ENCODE results near the gene SV2C.

SV2C gene

GRCh38 chr5:76069061-76069735 is 14.0 kb upstream of the SV2C start:
- Histone ChIP-seq H4K20me1 (ENCODE audit: insufficient read depth, low read length) (no peaks in the 10 kb centered on the region), H3K4me2 (ENCODE audit: low read depth, low read length) (no peak overlapping the region), H2AFZ (ENCODE audit: low read length) (no peak overlapping the region), H3K9me2 (replicated peaks; ENCODE audit: insufficient read depth, low read length) (no peaks in the 10 kb centered on the region), H3K27me3 (replicated peaks; ENCODE audit: insufficient read depth, low read length) (no peaks in the 10 kb centered on the region), H3F3A (ENCODE audit: insufficient read depth, low read length) (no peaks in the 10 kb centered on the region), H3K79me2 (ENCODE audit: low read length) (no peaks in the 10 kb centered on the region), H3K9me3 (replicated peaks; ENCODE audit: insufficient read depth, low read length) (no peaks in the 10 kb centered on the region), H3K9ac (ENCODE audit: low read length) (no peak overlapping the region), H3K4me3 (ENCODE audit: low read length) (no peak overlapping the region), H3K27ac (ENCODE audit: low read length) (no peak overlapping the region), H3K4me1 (ENCODE audit: low read length) (no peaks in the 10 kb centered on the region; the same call in 1 of the 2 replicates), H3K36me3 (replicated peaks; ENCODE audit: insufficient read depth, low read length) (no peaks in the 10 kb centered on the region)
- TF ChIP-seq EZH2phosphoT487 (IDR thresholded peaks at IDR 0.05; ENCODE audit: low read length) (no peak), EZH2 (optimal IDR thresholded peaks at IDR 0.05; ENCODE audit: low read depth, low read length) (no peak), CTCF (IDR thresholded peaks at IDR 0.05; ENCODE audit: low read length) (no peak)
- DNase-seq, result no peak

GRCh38 chr5:76074487-76075065 is 8.6 kb upstream of the SV2C start:
- no peaks in the 10 kb centered on the region for H3K79me2 ChIP-seq (ENCODE audit: low read length)
- no peak overlapping the region for H2AFZ ChIP-seq (ENCODE audit: low read length)
- no peaks in the 10 kb centered on the region for H3K9me3 ChIP-seq (replicated peaks; ENCODE audit: insufficient read depth, low read length)
- H3K9me2 ChIP-seq (replicated peaks; ENCODE audit: insufficient read depth, low read length), result no peaks in the 10 kb centered on the region
- DNase-seq, result peak; percentile 58
- no peak overlapping the region for H3K4me3 ChIP-seq (ENCODE audit: low read length)
- no peak overlapping the region for H3K9ac ChIP-seq (ENCODE audit: low read length)
- H3K36me3 ChIP-seq (replicated peaks; ENCODE audit: insufficient read depth, low read length), result no peaks in the 10 kb centered on the region
- peak; percentile 89 for TF ChIP-seq CTCF (IDR thresholded peaks at IDR 0.05; ENCODE audit: low read length)
- no peak for TF ChIP-seq EZH2phosphoT487 (IDR thresholded peaks at IDR 0.05; ENCODE audit: low read length)
- no peak overlapping the region for H3K4me2 ChIP-seq (ENCODE audit: low read depth, low read length)
- no peaks in the 10 kb centered on the region for H3F3A ChIP-seq (ENCODE audit: insufficient read depth, low read length)
- no peaks in the 10 kb centered on the region for H4K20me1 ChIP-seq (ENCODE audit: insufficient read depth, low read length)
- H3K27ac ChIP-seq (ENCODE audit: low read length), result no peak overlapping the region
- no peaks in the 10 kb centered on the region; the same call in 1 of the 2 replicates for H3K4me1 ChIP-seq (ENCODE audit: low read length)
- no peaks in the 10 kb centered on the region for H3K27me3 ChIP-seq (replicated peaks; ENCODE audit: insufficient read depth, low read length)

- Histone ChIP-seq H3F3A (ENCODE audit: insufficient read depth, low read length) (peaks cover 16% of the 10 kb centered on the region), H3K27me3 (replicated peaks; ENCODE audit: insufficient read depth, low read length) (no peaks in the 10 kb centered on the region), H3K27ac (ENCODE audit: low read length) (no peak overlapping the region), H3K9me2 (replicated peaks; ENCODE audit: insufficient read depth, low read length) (no peaks in the 10 kb centered on the region), H3K4me2 (ENCODE audit: low read depth, low read length) (peak overlapping the region; percentile 97), H3K4me1 (ENCODE audit: low read length) (peaks cover 4% of the 10 kb centered on the region; the same call in 1 of the 2 replicates), H3K9me3 (replicated peaks; ENCODE audit: insufficient read depth, low read length) (no peaks in the 10 kb centered on the region), H4K20me1 (ENCODE audit: insufficient read depth, low read length) (no peaks in the 10 kb centered on the region), H3K79me2 (ENCODE audit: low read length) (peaks cover 12% of the 10 kb centered on the region), H3K9ac (ENCODE audit: low read length) (peak overlapping the region; percentile 89), H2AFZ (ENCODE audit: low read length) (peak overlapping the region; percentile 93), H3K36me3 (replicated peaks; ENCODE audit: insufficient read depth, low read length) (no peaks in the 10 kb centered on the region), H3K4me3 (ENCODE audit: low read length) (peak overlapping the region; percentile 72)
- TF ChIP-seq EZH2 (optimal IDR thresholded peaks at IDR 0.05; ENCODE audit: low read depth, low read length) (no peak), EZH2phosphoT487 (IDR thresholded peaks at IDR 0.05; ENCODE audit: low read length) (no peak), CTCF (IDR thresholded peaks at IDR 0.05; ENCODE audit: low read length) (no peak)
- no peak for DNase-seq
Observed at GRCh38 chr5:76081811-76082771, 1.1 kb upstream of the SV2C start.
